Stomach (tissue), 9 donors: Measurements from ENCODE around the gene ICAM3. TPM values are rescaled to one million over a fixed set of nuclear protein-coding genes. Genes with fewer than 3 reads are reported as not detected.

Source experiments
- DNase-seq, 2 donors: peaks; one replicate each; pipeline versions ENCODE4 v3.0.0 to v3.0.0-alpha.2; 2013 to 2019
- H3K27ac ChIP-seq, 5 donors: fragments of 200-600 bp in 4 of 5; sonication (generic) in 4 of 5; one replicate each; pipeline ENCODE4 v1.5.1; 2013 to 2019; ENCODE audit warnings: mild to moderate bottlenecking in 1 of 5, moderate library complexity in 1 of 5
- H3K27me3 ChIP-seq, 3 donors: fragments of 200-600 bp; sonication (generic); one replicate each; pipeline ENCODE4 v1.5.1; 2017 to 2019; ENCODE audit warnings: mixed run types in 1 of 3
- H3K36me3 ChIP-seq, 4 donors: fragments of 200-600 bp; sonication (generic); 1 replicate in 3 of 4; 2 replicates in 1 of 4; pipeline ENCODE4 v1.5.1; 2016 to 2019
- H3K4me1 ChIP-seq, 4 donors: fragments of 200-600 bp; sonication (generic); one replicate each; pipeline ENCODE4 v1.5.1; 2016 to 2019
- H3K4me3 ChIP-seq, 4 donors: fragments of 200-600 bp; sonication (generic) in 3 of 4; one replicate each; pipeline ENCODE4 v1.5.1; 2016 to 2019; ENCODE audit warnings: mild to moderate bottlenecking in 1 of 4
- H3K9me3 ChIP-seq, 4 donors: fragments of 200-600 bp; sonication (generic); one replicate each; pipeline ENCODE4 v1.5.1; 2016 to 2019
- EP300 ChIP-seq: sonication (generic); formaldehyde crosslinking; IDR thresholded peaks from one replicate; pipeline ENCODE4 v1.6.1; 2017; ENCODE audit warnings: antibody characterized with exemption
- POLR2A ChIP-seq, 4 donors: fragments of 450-650 bp; IDR thresholded peaks; one replicate each; pipeline ENCODE4 v1.6.1; 2016; ENCODE audit warnings: antibody characterized with exemption in 4 of 4, control low read depth in 2 of 4, mild to moderate bottlenecking in 1 of 4, moderate library complexity in 1 of 4
- POLR2AphosphoS5 ChIP-seq, 3 donors: sonication (generic); formaldehyde crosslinking; IDR thresholded peaks; one replicate each; pipeline ENCODE4 v1.6.1; 2016; ENCODE audit warnings: antibody characterized with exemption in 3 of 3
- WGBS, 5 donors: extraction: QIAGEN DNeasy Blood & Tissue Kit in 3 of 5; methylation state at CpG; one replicate each; pipeline versions ENCODE4 v1.1.5 to v1.1.7; 2013 to 2018; 5-methylcytosine and 5-hydroxymethylcytosine counted together
- intact Hi-C: fragments of 100-400 bp; cut with DNase I; formaldehyde crosslinking; loops from one replicate; pipeline ENCODE4 v1.15.1; 2023; ENCODE audit warnings: low total_unique reads
- polyA plus RNA-seq, 3 donors: library from polyadenylated mRNA; stranded (reverse); fragments of 200-250 nt; gene quantifications; one replicate each; pipeline ENCODE4 v1.2.3, GENCODE V29; 2013
- total RNA-seq, 5 donors: library from RNA; depleted of rRNA; stranded (reverse); fragments of >200 nt; gene quantifications; one replicate each; pipeline versions ENCODE4 v1.1.0 to v1.2.3, GENCODE V29; 2014 to 2016
- TF ChIP-seq, protein P1 (sequence below), 7 experiments: fragments of 450-650 bp in 4 of 7; fragments of 200-600 bp in 3 of 7; sonication (generic) in 3 of 7; IDR thresholded peaks; one replicate each; pipeline ENCODE4 v1.5.1; 2016 to 2019; ENCODE audit warnings: antibody characterized with exemption in 7 of 7, control low read depth in 2 of 7, mild to moderate bottlenecking in 1 of 7
- donor health status: healthy with polysubstance abuse.
- donor health status: Bipolar disorder and iron deficiency.
- donor health status: healthy.

Gene ICAM3
- total and polyA plus RNA-seq, 8 donors: 3.5 to 17.1 (median 8.5) TPM; not detected in 1

DNA sequence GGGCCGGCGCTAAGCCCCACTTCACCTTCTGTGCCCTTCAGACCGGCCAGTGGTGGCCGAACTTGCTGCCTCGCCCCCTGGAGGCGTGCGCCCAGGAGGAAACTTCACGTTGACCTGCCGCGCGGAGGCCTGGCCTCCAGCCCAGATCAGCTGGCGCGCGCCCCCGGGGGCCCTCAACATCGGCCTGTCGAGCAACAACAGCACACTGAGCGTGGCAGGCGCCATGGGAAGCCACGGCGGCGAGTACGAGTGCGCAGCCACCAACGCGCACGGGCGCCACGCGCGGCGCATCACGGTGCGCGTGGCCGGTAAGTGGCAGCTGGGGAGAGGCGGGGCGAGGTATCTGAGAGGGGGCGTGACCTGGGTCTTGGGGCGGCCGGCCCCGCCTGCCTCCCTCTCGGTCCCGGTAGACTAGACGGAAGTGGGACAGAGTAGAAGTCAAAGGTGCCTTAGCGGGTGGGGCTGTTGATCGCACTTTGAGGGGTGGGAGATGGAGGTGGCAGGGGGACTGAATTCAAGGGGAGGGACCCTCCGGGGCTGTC lies 44.0 kb downstream of the ICAM3 start:
- Histone ChIP-seq H3K27me3 (peaks cover 28 to 100% (median 70%) of the 10 kb centered on the region in 3 donors), H3K9me3 (no peaks in the 10 kb centered on the region), H3K4me1 (peaks cover 33 to 64% (median 55%) of the 10 kb centered on the region in 4 donors), H3K27ac (no peak overlapping the region), H3K4me3 (peak overlapping the region; percentile 17 to 48 (median 29)), H3K36me3 (no peaks in the 10 kb centered on the region)
- peak; percentile 51 to 70 for DNase-seq
- TF ChIP-seq, protein P1, sequence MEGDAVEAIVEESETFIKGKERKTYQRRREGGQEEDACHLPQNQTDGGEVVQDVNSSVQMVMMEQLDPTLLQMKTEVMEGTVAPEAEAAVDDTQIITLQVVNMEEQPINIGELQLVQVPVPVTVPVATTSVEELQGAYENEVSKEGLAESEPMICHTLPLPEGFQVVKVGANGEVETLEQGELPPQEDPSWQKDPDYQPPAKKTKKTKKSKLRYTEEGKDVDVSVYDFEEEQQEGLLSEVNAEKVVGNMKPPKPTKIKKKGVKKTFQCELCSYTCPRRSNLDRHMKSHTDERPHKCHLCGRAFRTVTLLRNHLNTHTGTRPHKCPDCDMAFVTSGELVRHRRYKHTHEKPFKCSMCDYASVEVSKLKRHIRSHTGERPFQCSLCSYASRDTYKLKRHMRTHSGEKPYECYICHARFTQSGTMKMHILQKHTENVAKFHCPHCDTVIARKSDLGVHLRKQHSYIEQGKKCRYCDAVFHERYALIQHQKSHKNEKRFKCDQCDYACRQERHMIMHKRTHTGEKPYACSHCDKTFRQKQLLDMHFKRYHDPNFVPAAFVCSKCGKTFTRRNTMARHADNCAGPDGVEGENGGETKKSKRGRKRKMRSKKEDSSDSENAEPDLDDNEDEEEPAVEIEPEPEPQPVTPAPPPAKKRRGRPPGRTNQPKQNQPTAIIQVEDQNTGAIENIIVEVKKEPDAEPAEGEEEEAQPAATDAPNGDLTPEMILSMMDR (IDR thresholded peaks at IDR 0.05): peak in 1 of 7 experiments; percentile 12
- no peak for TF ChIP-seq POLR2AphosphoS5 (IDR thresholded peaks at IDR 0.05)
- 1 to 6% (median 2%) methylated on average over 4 to 48 of the region's 48 CpGs for WGBS, 5 donors
- intact Hi-C loops: no loop called here

DNA sequence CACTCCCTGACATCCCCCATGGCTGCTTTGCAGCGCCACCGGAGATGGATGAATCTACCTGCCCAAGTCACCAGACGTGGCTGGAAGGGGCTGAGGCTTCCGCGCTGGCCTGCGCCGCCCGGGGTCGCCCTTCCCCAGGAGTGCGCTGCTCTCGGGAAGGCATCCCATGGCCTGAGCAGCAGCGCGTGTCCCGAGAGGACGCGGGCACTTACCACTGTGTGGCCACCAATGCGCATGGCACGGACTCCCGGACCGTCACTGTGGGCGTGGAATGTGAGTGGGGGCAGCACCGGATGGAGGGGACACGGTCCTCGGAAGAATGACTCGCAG lies 45.1 kb downstream of the ICAM3 start:
- peaks cover 34 to 100% (median 74%) of the 10 kb centered on the region in 3 donors for H3K27me3 ChIP-seq
- DNase-seq: no peak
- H3K9me3 ChIP-seq: no peaks in the 10 kb centered on the region
- H3K4me1 ChIP-seq: peaks cover 44 to 70% (median 65%) of the 10 kb centered on the region in 4 donors
- peak overlapping the region in 1 of 4 donors; percentile 6 for H3K4me3 ChIP-seq
- intact Hi-C loops: no loop called here
- H3K27ac ChIP-seq: no peak overlapping the region
- 7 to 14% (median 11%) methylated on average over 9 to 25 of the region's 25 CpGs; no CpG with 5 or more reads in 1 of the 5 donors for WGBS, 5 donors
- TF ChIP-seq EP300 (no peak), POLR2A (IDR thresholded peaks at IDR 0.05) (no peak), POLR2AphosphoS5 (IDR thresholded peaks at IDR 0.05) (no peak)
- TF ChIP-seq, protein P1 (IDR thresholded peaks at IDR 0.05): no peak
- H3K36me3 ChIP-seq: no peaks in the 10 kb centered on the region

DNA sequence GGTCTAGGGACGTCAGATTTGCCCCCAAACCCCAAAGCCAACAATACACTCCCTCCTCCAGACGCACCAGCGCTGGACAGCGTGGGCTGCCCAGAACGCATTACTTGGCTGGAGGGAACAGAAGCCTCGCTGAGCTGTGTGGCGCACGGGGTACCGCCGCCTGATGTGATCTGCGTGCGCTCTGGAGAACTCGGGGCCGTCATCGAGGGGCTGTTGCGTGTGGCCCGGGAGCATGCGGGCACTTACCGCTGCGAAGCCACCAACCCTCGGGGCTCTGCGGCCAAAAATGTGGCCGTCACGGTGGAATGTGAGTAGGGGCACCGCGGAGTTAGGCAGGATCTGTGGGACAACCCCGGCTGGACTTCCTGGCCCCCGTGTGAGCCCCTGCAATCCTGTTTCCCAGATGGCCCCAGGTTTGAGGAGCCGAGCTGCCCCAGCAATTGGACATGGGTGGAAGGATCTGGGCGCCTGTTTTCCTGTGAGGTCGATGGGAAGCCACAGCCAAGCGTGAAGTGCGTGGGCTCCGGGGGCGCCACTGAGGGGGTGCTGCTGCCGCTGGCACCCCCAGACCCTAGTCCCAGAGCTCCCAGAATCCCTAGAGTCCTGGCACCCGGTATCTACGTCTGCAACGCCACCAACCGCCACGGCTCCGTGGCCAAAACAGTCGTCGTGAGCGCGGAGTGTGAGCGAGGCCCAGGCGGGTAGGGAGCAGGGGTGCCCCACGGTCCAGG lies 45.6 kb downstream of the ICAM3 start:
- Histone ChIP-seq H3K9me3 (no peaks in the 10 kb centered on the region), H3K27me3 (peaks cover 39 to 100% (median 80%) of the 10 kb centered on the region in 3 donors), H3K4me3 (peak overlapping the region in 1 of 4 donors; percentile 6), H3K4me1 (peaks cover 49 to 76% (median 71%) of the 10 kb centered on the region in 4 donors), H3K27ac (no peak overlapping the region), H3K36me3 (no peaks in the 10 kb centered on the region)
- DNase-seq: no peak
- TF ChIP-seq, protein P1 (IDR thresholded peaks at IDR 0.05): no peak
- TF ChIP-seq POLR2A (IDR thresholded peaks at IDR 0.05) (no peak), EP300 (no peak), POLR2AphosphoS5 (IDR thresholded peaks at IDR 0.05) (no peak)
- WGBS, 5 donors: 19 to 25% (median 19%) methylated on average over 26 to 49 of the region's 49 CpGs
- intact Hi-C loops: no loop called here

DNA sequence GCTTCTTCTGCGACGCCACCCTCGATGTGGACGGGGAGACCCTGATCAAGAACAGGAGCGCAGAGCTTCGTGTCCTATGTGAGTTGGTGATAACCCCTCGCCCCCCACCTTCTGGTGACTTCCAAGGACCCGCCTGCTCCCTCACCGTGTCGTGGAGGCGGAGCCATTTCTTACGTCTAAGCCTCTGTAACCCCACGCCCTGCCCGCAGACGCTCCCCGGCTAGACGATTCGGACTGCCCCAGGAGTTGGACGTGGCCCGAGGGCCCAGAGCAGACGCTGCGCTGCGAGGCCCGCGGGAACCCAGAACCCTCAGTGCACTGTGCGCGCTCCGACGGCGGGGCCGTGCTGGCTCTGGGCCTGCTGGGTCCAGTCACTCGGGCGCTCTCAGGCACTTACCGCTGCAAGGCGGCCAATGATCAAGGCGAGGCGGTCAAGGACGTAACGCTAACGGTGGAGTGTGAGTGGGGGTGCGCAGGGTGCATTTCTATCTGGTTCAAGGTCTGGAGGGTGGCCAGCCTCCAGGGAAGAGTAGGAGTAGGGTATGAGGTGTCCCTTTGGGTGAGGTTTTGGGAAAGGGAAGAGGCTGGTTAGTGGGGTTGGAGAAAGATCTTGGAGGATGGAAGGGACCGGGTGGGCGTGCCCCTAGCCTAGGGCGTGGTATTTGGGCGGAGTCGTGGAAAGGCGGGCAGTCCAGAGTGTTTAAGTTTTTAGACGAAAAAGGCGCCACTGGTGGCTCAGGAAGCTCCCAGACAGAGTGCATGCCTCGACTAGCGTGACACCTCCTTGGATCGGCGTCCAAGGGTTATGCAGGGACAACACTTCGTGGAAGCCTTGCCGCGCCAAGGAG lies 46.4 kb downstream of the ICAM3 start:
- Histone ChIP-seq H3K9me3 (no peaks in the 10 kb centered on the region), H3K36me3 (no peaks in the 10 kb centered on the region), H3K4me3 (peak overlapping the region; percentile 33 to 51 (median 43)), H3K27ac (no peak overlapping the region), H3K27me3 (peaks cover 45 to 100% (median 88%) of the 10 kb centered on the region in 3 donors), H3K4me1 (peaks cover 57 to 84% (median 79%) of the 10 kb centered on the region in 4 donors)
- DNase-seq: no peak
- TF ChIP-seq POLR2AphosphoS5 (IDR thresholded peaks at IDR 0.05) (no peak), EP300 (no peak), POLR2A (IDR thresholded peaks at IDR 0.05) (no peak)
- TF ChIP-seq, protein P1 (IDR thresholded peaks at IDR 0.05): no peak
- 13 to 28% (median 15%) methylated on average over 36 to 56 of the region's 56 CpGs for WGBS, 5 donors
- intact Hi-C loops: no loop called here
